Measurements from ENCODE around the gene ATG2A.

The ATG2A gene

GRCh38 chr11:64916775-64917662, at the start of gene ATG2A:
Gene ATG2A (minus strand): TSS chr11:64917209. CDS start chr11:64917135, 74 bp downstream.
- DNase-seq (ENCODE audit: low read depth in 1 of 2, low spot score in 1 of 2): peak; percentile 98

GRCh38 chr11:64963072-64963631, 46.1 kb upstream of the ATG2A start:
- no peak for DNase-seq (ENCODE audit: low read depth in 1 of 2, low spot score in 1 of 2)

DNA sequence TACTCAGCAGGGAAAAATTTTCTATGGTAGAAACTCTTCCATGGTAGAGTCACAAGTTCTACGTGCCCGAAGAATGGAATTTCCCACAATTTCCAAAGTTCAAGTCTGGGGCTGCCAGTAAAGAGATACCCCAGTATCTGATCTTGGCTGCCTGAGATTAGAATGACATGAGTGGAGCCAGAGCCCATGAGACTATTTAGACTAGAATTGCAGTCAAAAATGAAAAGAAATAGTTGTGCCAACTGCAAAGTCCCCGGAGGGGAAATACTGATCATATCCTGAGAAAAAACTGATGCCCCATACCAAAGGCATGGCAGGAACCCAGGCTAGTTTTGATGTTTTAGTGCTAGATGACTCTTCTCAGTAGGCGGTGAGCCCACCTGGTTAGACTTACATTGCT, 43.7 kb upstream of the ATG2A start:
- DNase-seq (ENCODE audit: low read depth in 1 of 2, low spot score in 1 of 2): no peak

GRCh38 chr11:64959498-64959897, 42.5 kb upstream of the ATG2A start:
- no peak for DNase-seq (ENCODE audit: low read depth in 1 of 2, low spot score in 1 of 2)

- DNase-seq (ENCODE audit: low read depth in 1 of 2, low spot score in 1 of 2): no peak
These were observed 37.2 kb upstream of the ATG2A start for GRCh38 chr11:64954201-64954600.

- no peak for DNase-seq (ENCODE audit: low read depth in 1 of 2, low spot score in 1 of 2)
These were observed 34.5 kb upstream of the ATG2A start for GRCh38 chr11:64951529-64951928.

- DNase-seq (ENCODE audit: low read depth in 1 of 2, low spot score in 1 of 2): no peak
These were observed 30.3 kb upstream of the ATG2A start for GRCh38 chr11:64947208-64947814.

DNA sequence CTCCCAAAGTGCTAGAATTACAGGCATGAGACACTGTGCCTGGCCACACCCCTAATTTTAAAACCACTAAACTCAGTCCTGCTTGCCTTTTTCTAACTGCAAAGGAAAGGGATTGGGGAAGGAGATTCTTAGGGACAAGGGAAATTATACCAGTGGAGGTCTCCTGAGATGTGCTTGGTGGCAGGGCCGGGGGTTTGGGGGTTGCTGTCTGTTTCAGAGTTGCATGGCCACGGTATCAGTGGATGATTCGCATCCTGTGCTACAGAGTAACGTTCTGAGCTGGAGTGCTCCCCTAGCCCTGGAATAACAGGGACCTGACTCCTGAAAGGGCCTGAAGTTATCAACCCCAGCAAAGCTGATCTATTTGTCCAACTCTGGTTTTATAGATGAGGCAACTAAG, 19.5 kb upstream of the ATG2A start:
- no peak for DNase-seq (ENCODE audit: low read depth in 1 of 2, low spot score in 1 of 2)

DNA sequence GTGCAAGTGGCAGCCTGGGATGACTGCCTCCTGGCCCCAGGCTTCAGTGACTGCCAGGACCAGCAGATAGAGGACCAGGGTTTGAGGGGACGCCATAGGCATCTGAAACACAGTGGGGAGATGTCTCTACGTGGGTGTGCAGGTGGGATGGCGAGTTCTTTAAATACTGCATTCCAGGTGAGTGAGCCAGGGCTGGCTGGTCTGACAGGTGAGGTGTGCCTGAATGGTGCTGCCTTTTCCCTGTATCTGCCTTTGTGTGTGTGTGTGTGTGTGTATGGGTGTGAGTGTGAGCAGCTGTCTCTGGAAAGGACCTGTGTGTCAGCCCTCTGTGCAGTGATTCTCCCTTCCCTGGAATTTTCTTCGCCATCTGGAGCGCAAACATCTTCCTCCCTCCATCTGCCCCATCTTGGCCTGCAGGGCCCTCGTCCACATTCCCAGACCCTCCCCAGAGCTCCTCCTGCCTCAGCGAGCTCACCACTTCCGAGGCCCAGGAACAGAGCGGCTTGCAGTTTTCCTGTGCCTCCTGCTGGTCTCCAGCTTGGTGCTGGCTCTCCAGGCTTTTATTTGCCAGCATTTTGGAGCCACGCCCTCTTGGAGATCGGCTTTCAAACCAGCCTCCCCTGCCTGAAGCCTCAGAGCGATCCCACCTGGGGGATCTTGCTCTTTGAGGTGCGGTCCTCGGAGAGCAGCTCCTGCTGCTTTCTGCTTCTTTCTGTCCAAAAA, 18.5 kb upstream of the ATG2A start, which contains the start of gene GPHA2:
GPHA2 (minus strand) TSS at position 535 of the 723 bp plus-strand sequence; CDS start at position 102, 433 bp downstream.
- DNase-seq (ENCODE audit: low read depth in 1 of 2, low spot score in 1 of 2): no peak

- DNase-seq (ENCODE audit: low read depth in 1 of 2, low spot score in 1 of 2): no peak
These were observed 17.8 kb upstream of the ATG2A start for GRCh38 chr11:64934682-64935358.

DNA sequence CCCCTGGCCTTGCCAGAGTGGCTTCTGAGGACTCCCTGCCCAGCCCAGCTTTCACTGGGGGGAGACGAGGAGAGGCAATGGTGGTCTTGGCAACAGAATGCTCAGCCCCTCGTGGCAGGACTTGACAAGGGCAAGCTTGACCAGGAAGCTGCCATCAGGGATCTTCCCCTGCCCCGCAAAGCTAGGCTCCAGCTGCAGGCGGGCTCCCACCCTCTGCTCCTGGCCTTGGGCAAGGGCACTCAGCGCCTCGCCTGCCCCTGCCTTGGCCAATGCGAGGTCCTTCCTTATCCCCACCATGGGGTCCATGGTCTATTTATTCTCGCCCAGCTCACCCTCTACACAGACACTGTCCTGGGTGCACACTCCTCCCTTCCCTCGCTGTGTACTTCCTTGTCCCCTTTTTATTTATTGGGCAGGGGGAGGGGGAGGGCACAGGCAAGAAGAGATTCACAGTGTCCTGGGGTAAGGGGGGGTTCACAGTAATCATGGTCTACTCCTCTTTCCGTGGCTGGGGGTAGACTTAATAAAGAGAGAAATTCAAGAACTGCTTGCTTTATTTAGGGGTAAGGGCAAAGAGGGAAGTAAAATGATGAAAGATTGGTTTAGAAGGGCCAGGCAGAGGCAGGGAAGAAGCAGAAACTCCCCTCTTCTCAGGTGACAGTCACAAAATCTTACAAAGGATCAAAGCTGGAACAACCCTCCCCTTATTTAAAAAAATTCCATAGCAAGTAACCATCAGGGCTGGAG, 17.1 kb upstream of the ATG2A start:
- DNase-seq (ENCODE audit: low read depth in 1 of 2, low spot score in 1 of 2): no peak

GRCh38 chr11:64933213-64933934, 16.4 kb upstream of the ATG2A start:
- no peak for DNase-seq (ENCODE audit: low read depth in 1 of 2, low spot score in 1 of 2)

GRCh38 chr11:64932324-64932723, 15.3 kb upstream of the ATG2A start:
- no peak for DNase-seq (ENCODE audit: low read depth in 1 of 2, low spot score in 1 of 2)

DNA sequence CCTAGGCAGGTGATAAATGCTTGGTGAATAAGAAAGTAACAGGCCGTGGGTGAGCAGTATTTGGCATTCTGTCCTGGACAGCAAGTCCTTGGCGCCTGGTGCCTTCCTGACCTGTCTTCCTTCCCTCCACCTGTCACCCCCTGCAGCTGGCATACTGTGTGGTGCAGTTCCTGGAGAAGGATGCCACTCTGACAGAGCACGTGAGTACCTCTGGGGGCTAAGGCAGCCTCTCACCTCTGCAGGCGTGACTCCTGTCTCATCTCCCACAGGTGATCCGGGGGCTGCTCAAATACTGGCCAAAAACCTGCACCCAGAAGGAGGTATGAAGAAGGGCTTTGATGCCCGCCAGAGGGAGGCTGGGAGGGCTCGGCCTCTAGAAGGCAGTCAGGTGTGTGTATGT, 14.3 kb upstream of the ATG2A start:
- DNase-seq (ENCODE audit: low read depth in 1 of 2, low spot score in 1 of 2): no peak

GRCh38 chr11:64930340-64930739, 13.3 kb upstream of the ATG2A start:
- no peak for DNase-seq (ENCODE audit: low read depth in 1 of 2, low spot score in 1 of 2)

DNA sequence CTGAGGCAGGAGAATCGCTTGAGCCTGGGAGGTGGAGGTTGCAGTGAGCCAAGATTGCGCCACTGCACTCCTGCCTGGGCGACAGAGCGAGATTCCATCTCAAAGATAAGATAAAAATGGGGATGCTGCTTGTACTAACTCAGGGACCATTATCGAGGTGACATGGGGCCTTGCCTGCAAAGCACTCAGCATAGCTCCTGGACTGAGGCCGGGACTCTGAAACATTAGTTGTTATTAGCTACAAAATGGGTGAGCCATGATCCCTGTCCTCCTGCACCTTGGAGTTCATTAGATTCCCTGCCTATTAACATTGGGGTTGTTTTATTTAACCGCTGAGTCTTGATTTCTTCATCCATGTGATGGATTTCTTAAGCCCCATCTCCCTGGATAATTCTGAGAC, 12.6 kb upstream of the ATG2A start:
- DNase-seq (ENCODE audit: low read depth in 1 of 2, low spot score in 1 of 2): no peak

GRCh38 chr11:64928957-64929356, 11.9 kb upstream of the ATG2A start:
- DNase-seq (ENCODE audit: low read depth in 1 of 2, low spot score in 1 of 2): no peak

- no peak for DNase-seq (ENCODE audit: low read depth in 1 of 2, low spot score in 1 of 2)
These were observed 9.7 kb upstream of the ATG2A start for GRCh38 chr11:64926689-64927088.
